ENCODE results near the gene GREM2. TPM values are rescaled to one million over a fixed set of nuclear protein-coding genes. Genes with fewer than 3 reads are reported as not detected.

The GREM2 gene
- total and polyA plus RNA-seq, 9 of the 15 experiments (the other 6 are each of a cell fraction or from before 2014, with no cell fraction given), result 0.01 to 0.07 (median 0.05) TPM; not detected in 5

GRCh38 chr1:240597153-240597745, 14.7 kb downstream of the GREM2 start (continued):
- no peak for TF ChIP-seq CHD7 (IDR thresholded peaks at IDR 0.05; ENCODE audit: low read depth, low read length)
- TF ChIP-seq, protein P1, sequence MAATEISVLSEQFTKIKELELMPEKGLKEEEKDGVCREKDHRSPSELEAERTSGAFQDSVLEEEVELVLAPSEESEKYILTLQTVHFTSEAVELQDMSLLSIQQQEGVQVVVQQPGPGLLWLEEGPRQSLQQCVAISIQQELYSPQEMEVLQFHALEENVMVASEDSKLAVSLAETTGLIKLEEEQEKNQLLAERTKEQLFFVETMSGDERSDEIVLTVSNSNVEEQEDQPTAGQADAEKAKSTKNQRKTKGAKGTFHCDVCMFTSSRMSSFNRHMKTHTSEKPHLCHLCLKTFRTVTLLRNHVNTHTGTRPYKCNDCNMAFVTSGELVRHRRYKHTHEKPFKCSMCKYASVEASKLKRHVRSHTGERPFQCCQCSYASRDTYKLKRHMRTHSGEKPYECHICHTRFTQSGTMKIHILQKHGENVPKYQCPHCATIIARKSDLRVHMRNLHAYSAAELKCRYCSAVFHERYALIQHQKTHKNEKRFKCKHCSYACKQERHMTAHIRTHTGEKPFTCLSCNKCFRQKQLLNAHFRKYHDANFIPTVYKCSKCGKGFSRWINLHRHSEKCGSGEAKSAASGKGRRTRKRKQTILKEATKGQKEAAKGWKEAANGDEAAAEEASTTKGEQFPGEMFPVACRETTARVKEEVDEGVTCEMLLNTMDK (IDR thresholded peaks at IDR 0.05; ENCODE audit: borderline replicate concordance, insufficient read depth, low read depth, low read length, poor library complexity, severe bottlenecking), result no peak

All from K562 (cell line).